CD14-positive monocyte (primary cell): ENCODE measurements around the gene FAM98B. TPM values are rescaled to one million over a fixed set of nuclear protein-coding genes. Genes with fewer than 3 reads are reported as not detected.

ENCODE experiments used
- DNase-seq, 3 donors: peaks; one replicate each; pipeline ENCODE4 v3.0.0-alpha.2; 2011 to 2022
- H2AFZ ChIP-seq: 2 replicates; pipeline ENCODE4 v1.6.0; 2012; ENCODE audit warnings: mild to moderate bottlenecking, low read depth, low read length, inconsistent platforms; ENCODE audit not compliant: insufficient read depth, poor library complexity, severe bottlenecking
- H3K27ac ChIP-seq, 2 donors: 1 replicate in 1 of 2; 2 replicates in 1 of 2; pipeline ENCODE4 v1.5.1; 2012 to 2013; ENCODE audit warnings: low read length in 2 of 2, control low read depth in 1 of 2, inconsistent platforms in 1 of 2, low read depth in 1 of 2, mild to moderate bottlenecking in 1 of 2
- H3K27me3 ChIP-seq, 2 donors: one replicate each; pipeline versions ENCODE4 v1.6.0 to v1.6.1; 2011 to 2013; ENCODE audit warnings: low read length in 2 of 2; ENCODE audit not compliant: control insufficient read depth in 2 of 2, insufficient read depth in 2 of 2
- H3K36me3 ChIP-seq, 2 donors: replicated peaks in 1 of 2; 1 replicate in 1 of 2; 2 replicates in 1 of 2; pipeline versions ENCODE4 v1.5.1 to v1.6.1; 2012 to 2013; ENCODE audit warnings: low read length in 2 of 2, control low read depth in 1 of 2, inconsistent platforms in 1 of 2, mild to moderate bottlenecking in 1 of 2; ENCODE audit not compliant: insufficient read depth in 2 of 2, control insufficient read depth in 1 of 2
- H3K4me1 ChIP-seq, 2 donors: 1 replicate in 1 of 2; 2 replicates in 1 of 2; pipeline versions ENCODE4 v1.5.1 to v1.6.1; 2012 to 2013; ENCODE audit warnings: low read length in 2 of 2, control low read depth in 1 of 2, inconsistent platforms in 1 of 2, mild to moderate bottlenecking in 1 of 2, moderate library complexity in 1 of 2; ENCODE audit not compliant: insufficient read depth in 2 of 2, control insufficient read depth in 1 of 2
- H3K4me2 ChIP-seq: replicated peaks from 2 replicates; pipeline ENCODE3; 2012; ENCODE audit warnings: low read length, moderate library complexity, mild to moderate bottlenecking; ENCODE audit not compliant: poor library complexity, severe bottlenecking; ENCODE audit errors: extremely low read depth
- H3K4me3 ChIP-seq, 3 experiments: fragments of 200-600 bp in 1 of 3; sonication (generic) in 1 of 3; replicated peaks in 1 of 3; 1 replicate in 2 of 3; 2 replicates in 1 of 3; pipeline ENCODE4 v1.5.1; 2011 to 2013; ENCODE audit warnings: low read length in 3 of 3, mild to moderate bottlenecking in 3 of 3, control low read depth in 2 of 3, low read depth in 2 of 3, inconsistent platforms in 1 of 3, moderate library complexity in 1 of 3
- H3K79me2 ChIP-seq: 2 replicates; pipeline ENCODE4 v1.6.0; 2012; ENCODE audit warnings: mild to moderate bottlenecking, control low read depth, inconsistent platforms, low read length, moderate library complexity; ENCODE audit not compliant: insufficient read depth
- H3K9ac ChIP-seq: 2 replicates; pipeline ENCODE4 v1.6.0; 2017; ENCODE audit warnings: low read length, mild to moderate bottlenecking; ENCODE audit not compliant: insufficient read depth, poor library complexity, severe bottlenecking
- H3K9me3 ChIP-seq, 2 donors: replicated peaks in 1 of 2; 1 replicate in 1 of 2; 2 replicates in 1 of 2; pipeline versions ENCODE4 v1.5.1 to v1.6.1; 2012 to 2013; ENCODE audit warnings: low read length in 2 of 2, control low read depth in 1 of 2; ENCODE audit not compliant: control insufficient read depth in 1 of 2, insufficient read depth in 1 of 2
- H4K20me1 ChIP-seq: 2 replicates; pipeline ENCODE4 v1.6.0; 2012; ENCODE audit warnings: mild to moderate bottlenecking, low read length, control low read depth, moderate library complexity; ENCODE audit not compliant: insufficient read depth
- H3K27ac Mint-ChIP-seq, 7 donors: one replicate each; pipeline ENCODE4 v1.8.0; 2020; ENCODE audit warnings: mild to moderate bottlenecking in 7 of 7, mixed read lengths in 7 of 7, moderate library complexity in 6 of 7, inconsistent platforms in 2 of 7
- H3K27me3 Mint-ChIP-seq, 3 donors: one replicate each; pipeline ENCODE4 v1.8.0; 2021 to 2022; ENCODE audit warnings: low read depth in 3 of 3, mild to moderate bottlenecking in 3 of 3, mixed read lengths in 3 of 3, moderate library complexity in 3 of 3, inconsistent platforms in 1 of 3
- H3K36me3 Mint-ChIP-seq, 2 donors: one replicate each; pipeline ENCODE4 v1.8.0; 2020; ENCODE audit warnings: mixed read lengths in 2 of 2, inconsistent platforms in 1 of 2, mild to moderate bottlenecking in 1 of 2
- H3K4me1 Mint-ChIP-seq: one replicate; pipeline ENCODE4 v1.8.0; 2020; ENCODE audit warnings: mild to moderate bottlenecking, mixed read lengths
- H3K4me3 Mint-ChIP-seq, 2 donors: one replicate each; pipeline ENCODE4 v1.8.0; 2020; ENCODE audit warnings: mild to moderate bottlenecking in 2 of 2, mixed read lengths in 2 of 2, moderate library complexity in 1 of 2
- H3K9me3 Mint-ChIP-seq, 7 donors: one replicate each; pipeline ENCODE4 v1.8.0; 2020 to 2022; ENCODE audit warnings: mixed read lengths in 7 of 7, mild to moderate bottlenecking in 6 of 7, moderate library complexity in 6 of 7, inconsistent platforms in 2 of 7
- WGBS: methylation state at CpG from one replicate; pipeline ENCODE4 v1.1.5; 2013; ENCODE audit warnings: missing lambda C conversion rate; ENCODE audit not compliant: insufficient coverage; 5-methylcytosine and 5-hydroxymethylcytosine counted together
- intact Hi-C, 2 donors: fragments of 100-400 bp; cut with micrococcal nuclease; formaldehyde crosslinking; loops; one replicate each; pipeline versions ENCODE4 v1.15.0 to v1.15.1; 2023
- polyA plus RNA-seq, 3 donors: library from polyadenylated mRNA; depleted of rRNA in 1 of 3; unstranded in 2 of 3; stranded (reverse) in 1 of 3; fragments of 300-500 nt in 2 of 3; fragments of >200 nt in 1 of 3; fragmentation: Illumina TruSeq in 2 of 3; gene quantifications; 1 replicate in 2 of 3; 2 replicates in 1 of 3; pipeline ENCODE4 v1.2.3, GENCODE V29; 2012 to 2021
- TF ChIP-seq, protein P1 (sequence below): fragments of 200-600 bp; IDR thresholded peaks from one replicate; pipeline ENCODE4 v1.8.0; 2022; ENCODE audit warnings: antibody characterized with exemption, mild to moderate bottlenecking

The FAM98B gene
- polyA plus RNA-seq, 3 donors, result 0.41 to 1.3 (median 0.69) TPM

DNA sequence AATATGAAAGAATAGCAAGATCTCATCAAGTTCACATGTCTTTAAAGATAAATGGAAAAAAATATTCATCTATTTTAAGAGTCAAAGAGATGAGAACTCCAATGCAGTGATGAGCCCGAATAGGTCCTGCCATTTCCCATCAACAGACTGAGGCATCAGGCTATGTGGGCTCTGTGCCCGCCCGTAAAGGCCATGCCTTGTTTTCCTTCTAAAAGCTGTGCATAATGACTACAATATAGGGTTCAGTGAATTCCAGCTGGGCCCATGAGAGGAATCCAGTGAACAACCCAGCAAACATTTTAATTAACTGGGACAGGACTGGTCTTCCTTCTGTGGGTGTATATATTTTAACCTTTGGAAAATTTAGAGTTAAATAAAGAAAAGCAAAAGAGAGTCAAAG, 66.1 kb downstream of the FAM98B start:
- Mint-ChIP-seq H3K9me3 (peaks cover 0 to 1% (median 0%) of the 10 kb centered on the region in 7 donors), H3K4me1 (no peaks in the 10 kb centered on the region), H3K27ac (no peak overlapping the region), H3K36me3 (no peaks in the 10 kb centered on the region), H3K27me3 (peaks cover 0 to 4% (median 0%) of the 10 kb centered on the region in 3 donors), H3K4me3 (no peak overlapping the region)
- Histone ChIP-seq H3K79me2 (no peaks in the 10 kb centered on the region), H4K20me1 (no peaks in the 10 kb centered on the region), H3K9ac (no peak overlapping the region), H3K27ac (no peak overlapping the region), H3K9me3 (no peaks in the 10 kb centered on the region), H3K36me3 (no peaks in the 10 kb centered on the region), H3K4me2 (no peak overlapping the region), H3K4me3 (no peak overlapping the region), H2AFZ (no peak overlapping the region), H3K27me3 (no peaks in the 10 kb centered on the region), H3K4me1 (no peaks in the 10 kb centered on the region)
- intact Hi-C loops, result no loop called here
- TF ChIP-seq, protein P1, sequence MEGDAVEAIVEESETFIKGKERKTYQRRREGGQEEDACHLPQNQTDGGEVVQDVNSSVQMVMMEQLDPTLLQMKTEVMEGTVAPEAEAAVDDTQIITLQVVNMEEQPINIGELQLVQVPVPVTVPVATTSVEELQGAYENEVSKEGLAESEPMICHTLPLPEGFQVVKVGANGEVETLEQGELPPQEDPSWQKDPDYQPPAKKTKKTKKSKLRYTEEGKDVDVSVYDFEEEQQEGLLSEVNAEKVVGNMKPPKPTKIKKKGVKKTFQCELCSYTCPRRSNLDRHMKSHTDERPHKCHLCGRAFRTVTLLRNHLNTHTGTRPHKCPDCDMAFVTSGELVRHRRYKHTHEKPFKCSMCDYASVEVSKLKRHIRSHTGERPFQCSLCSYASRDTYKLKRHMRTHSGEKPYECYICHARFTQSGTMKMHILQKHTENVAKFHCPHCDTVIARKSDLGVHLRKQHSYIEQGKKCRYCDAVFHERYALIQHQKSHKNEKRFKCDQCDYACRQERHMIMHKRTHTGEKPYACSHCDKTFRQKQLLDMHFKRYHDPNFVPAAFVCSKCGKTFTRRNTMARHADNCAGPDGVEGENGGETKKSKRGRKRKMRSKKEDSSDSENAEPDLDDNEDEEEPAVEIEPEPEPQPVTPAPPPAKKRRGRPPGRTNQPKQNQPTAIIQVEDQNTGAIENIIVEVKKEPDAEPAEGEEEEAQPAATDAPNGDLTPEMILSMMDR, result no peak
- DNase-seq, result no peak
- WGBS, result 100% methylated on average over 3 of the region's 3 CpGs

DNA sequence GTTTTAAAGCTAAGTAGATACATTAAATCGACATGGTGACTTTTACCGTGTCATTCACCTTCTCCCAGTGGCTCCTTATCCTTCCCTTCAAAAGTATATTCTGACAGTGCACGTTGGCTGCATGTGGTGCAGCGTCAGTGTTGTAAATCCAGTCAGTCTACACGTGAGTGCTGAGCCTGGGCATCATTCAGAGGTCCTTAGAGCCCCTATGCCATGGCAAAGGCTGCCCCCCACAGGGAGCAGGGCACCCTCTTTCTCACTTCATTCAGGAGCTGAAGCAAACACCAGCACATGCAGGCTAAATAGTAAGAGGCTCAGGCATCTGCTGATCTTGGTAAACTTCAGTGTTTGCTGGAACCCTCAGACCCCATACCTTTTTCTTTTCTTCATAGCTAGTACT, 67.4 kb downstream of the FAM98B start:
- peaks cover 0 to 3% (median 0%) of the 10 kb centered on the region in 7 donors for H3K9me3 Mint-ChIP-seq
- no peaks in the 10 kb centered on the region for H3K36me3 ChIP-seq
- no peaks in the 10 kb centered on the region for H3K79me2 ChIP-seq
- TF ChIP-seq, protein P1, result no peak
- H3K4me3 ChIP-seq, result no peak overlapping the region
- H3K4me2 ChIP-seq, result no peak overlapping the region
- peaks cover 0 to 4% (median 0%) of the 10 kb centered on the region in 3 donors for H3K27me3 Mint-ChIP-seq
- H3K27ac ChIP-seq, result no peak overlapping the region
- no peak for DNase-seq
- H3K4me1 ChIP-seq, result no peaks in the 10 kb centered on the region
- no peak overlapping the region for H3K9ac ChIP-seq
- H4K20me1 ChIP-seq, result no peaks in the 10 kb centered on the region
- H3K27me3 ChIP-seq, result no peaks in the 10 kb centered on the region
- no peaks in the 10 kb centered on the region for H3K36me3 Mint-ChIP-seq
- 81% methylated on average over 4 of the region's 5 CpGs for WGBS
- no peaks in the 10 kb centered on the region for H3K4me1 Mint-ChIP-seq
- H3K27ac Mint-ChIP-seq, result no peak overlapping the region
- no peak overlapping the region for H3K4me3 Mint-ChIP-seq
- no peaks in the 10 kb centered on the region for H3K9me3 ChIP-seq
- no peak overlapping the region for H2AFZ ChIP-seq
- intact Hi-C loops, result no loop called here
